HuH-7.5 (cell line): ENCODE results near the gene OR5T3.
"Not testable (repeated sequence)": the region's sequence is repeated elsewhere in the genome, so short reads cannot be mapped to it uniquely, and the experiment has no call there.

Experiments used
- DNase-seq: peaks from one replicate; pipeline ENCODE4 v3.0.0; 2011; ENCODE audit warnings: low spot score

OR5T3 gene

DNA sequence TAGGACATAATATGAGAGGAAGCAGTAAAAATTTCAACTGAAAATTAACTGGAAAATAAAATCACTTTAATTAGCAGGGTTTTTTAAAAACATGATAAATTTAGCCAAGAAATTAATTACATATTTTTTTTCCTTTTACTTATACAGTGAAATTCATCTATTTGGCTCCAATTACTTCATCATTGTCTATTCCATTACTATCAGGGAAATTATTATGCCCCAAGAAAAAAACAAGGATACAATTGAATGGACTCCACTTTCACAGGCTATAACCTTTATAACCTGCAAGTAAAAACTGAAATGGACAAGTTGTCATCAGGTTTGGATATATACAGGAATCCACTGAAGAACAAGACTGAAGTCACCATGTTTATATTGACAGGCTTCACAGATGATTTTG lies at the start of gene OR5T3:
Gene OR5T3, plus strand, starts transcription at position 301 of the 400 bp plus-strand sequence. Its CDS starts 0 bp downstream, at position 301.
- no peak for DNase-seq

GRCh38 chr11:56207790-56208189 lies 44.3 kb upstream of the OR5T3 start:
- DNase-seq: no peak

GRCh38 chr11:56214537-56214936 lies 37.5 kb upstream of the OR5T3 start:
- DNase-seq: no peak

DNA sequence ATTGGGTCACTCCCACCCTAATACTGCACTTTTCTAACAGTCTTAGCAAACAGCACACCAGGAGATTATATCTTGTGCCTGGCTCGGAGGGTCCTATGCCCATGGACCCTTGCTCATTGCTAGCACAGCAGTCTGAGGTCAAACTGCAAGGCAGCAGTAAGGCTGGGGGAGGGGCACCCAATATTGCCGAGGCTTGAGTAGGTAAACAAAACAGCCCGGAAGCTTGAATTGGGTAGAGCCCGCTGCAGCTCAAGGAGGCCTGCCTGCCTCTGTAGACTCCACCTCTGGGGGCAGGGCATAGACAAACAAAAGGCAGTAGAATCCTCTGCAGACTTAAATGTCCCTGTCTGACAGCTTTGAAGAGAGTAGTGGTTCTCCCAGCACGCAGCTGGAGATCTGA lies 32.3 kb upstream of the OR5T3 start:
- not testable (repeated sequence) for DNase-seq

- DNase-seq: no peak
Observed at GRCh38 chr11:56234155-56234554, 17.9 kb upstream of the OR5T3 start, which contains the start of gene OR5T2. Gene OR5T2 (minus strand): TSS chr11:56234255. CDS start chr11:56233062, 1,193 bp downstream.

- no peak for DNase-seq
Observed at GRCh38 chr11:56271092-56271491, 19.0 kb downstream of the OR5T3 start.

- no peak for DNase-seq
Observed at GRCh38 chr11:56273854-56274253, 21.8 kb downstream of the OR5T3 start, which contains the start of gene OR5T1. Gene OR5T1 (plus strand): TSS chr11:56274154. CDS start chr11:56275639, 1,485 bp downstream.

DNA sequence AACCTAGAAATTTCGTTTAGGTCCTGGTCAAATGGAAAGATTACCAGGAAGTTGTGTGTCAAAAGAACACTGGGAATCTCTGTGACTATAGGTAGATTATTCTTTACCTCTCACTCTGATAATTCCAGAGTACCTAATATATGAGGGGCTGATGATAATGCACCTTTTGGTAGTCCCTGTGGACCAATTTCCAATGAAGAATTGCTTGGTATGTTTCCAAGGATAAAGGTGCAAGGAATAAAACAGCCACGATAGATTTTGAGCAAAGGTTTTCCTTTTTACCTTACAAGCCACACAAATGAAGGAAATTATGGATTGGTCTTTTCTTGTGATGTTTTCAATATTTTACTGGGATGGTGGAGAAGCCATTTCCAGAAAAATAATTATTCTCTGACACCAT lies 40.1 kb downstream of the OR5T3 start, which contains the start of gene OR8H1:
Gene OR8H1, minus strand, starts transcription at position 101 of the 400 bp plus-strand sequence. CDS start 1,192 bp downstream, outside the sequence.
- DNase-seq: no peak

DNA sequence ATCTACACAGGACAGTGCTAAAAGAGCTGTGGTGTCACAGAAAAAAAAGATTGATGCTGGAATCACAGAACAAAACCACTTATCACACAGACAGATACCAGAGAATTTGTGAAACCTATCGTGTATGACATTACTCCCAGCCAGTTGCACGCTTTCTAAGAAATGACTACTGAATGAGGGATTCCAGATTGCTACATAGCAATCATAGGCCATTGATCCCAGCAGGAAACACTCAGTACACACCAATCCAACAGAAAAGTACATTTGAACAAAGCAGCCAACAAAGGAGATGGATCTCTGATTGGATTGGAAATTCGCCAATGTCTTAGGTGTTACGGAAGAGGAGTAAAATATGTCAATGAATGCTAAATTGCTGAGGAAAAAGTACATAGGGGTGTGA lies 44.8 kb downstream of the OR5T3 start:
- DNase-seq: no peak
